Glutamatergic neuron (in vitro differentiated cells): Measurements from ENCODE around the gene PRDM16. TPM values are rescaled to one million over a fixed set of nuclear protein-coding genes. Genes with fewer than 3 reads are reported as not detected.

Experiments
- DNase-seq: peaks from one replicate; pipeline ENCODE4 v3.0.0; 2022
- H3K27ac Mint-ChIP-seq: one replicate; pipeline ENCODE4 v1.8.0; 2020; ENCODE audit warnings: mild to moderate bottlenecking, mixed read lengths, inconsistent platforms; ENCODE audit not compliant: unreplicated experiment
- H3K27me3 Mint-ChIP-seq: one replicate; pipeline ENCODE4 v1.8.0; 2020; ENCODE audit warnings: mild to moderate bottlenecking, moderate library complexity, mixed read lengths, inconsistent platforms; ENCODE audit not compliant: unreplicated experiment
- H3K36me3 Mint-ChIP-seq: one replicate; pipeline ENCODE4 v1.8.0; 2020; ENCODE audit warnings: mild to moderate bottlenecking, mixed read lengths, inconsistent platforms; ENCODE audit not compliant: unreplicated experiment
- H3K4me1 Mint-ChIP-seq: one replicate; pipeline ENCODE4 v1.8.0; 2020; ENCODE audit warnings: mild to moderate bottlenecking, low read depth, mixed read lengths, inconsistent platforms; ENCODE audit not compliant: unreplicated experiment
- H3K4me3 Mint-ChIP-seq: one replicate; pipeline ENCODE4 v1.8.0; 2020; ENCODE audit warnings: mild to moderate bottlenecking, mixed read lengths, inconsistent platforms; ENCODE audit not compliant: unreplicated experiment
- H3K9me3 Mint-ChIP-seq: one replicate; pipeline ENCODE4 v1.8.0; 2020; ENCODE audit warnings: mild to moderate bottlenecking, moderate library complexity, mixed read lengths, inconsistent platforms; ENCODE audit not compliant: unreplicated experiment
- total RNA-seq: library from RNA; stranded (reverse); fragmentation: NEBNext Ultra II Directional; extraction: Animal tissue kit (Norgen Biotek cat#: 25700); gene quantifications from one replicate; pipeline ENCODE4 v1.2.1, GENCODE V29; 2021; ENCODE audit not compliant: unreplicated experiment
- TF ChIP-seq, protein P1 (sequence below): fragments of 200-600 bp; sonication (generic); IDR thresholded peaks from one replicate; pipeline ENCODE4 v1.5.0; 2021; ENCODE audit not compliant: partially characterized antibody, unreplicated experiment

PRDM16 gene
- total RNA-seq, 1 donor from 2014 or later, result 0.07 TPM

DNA sequence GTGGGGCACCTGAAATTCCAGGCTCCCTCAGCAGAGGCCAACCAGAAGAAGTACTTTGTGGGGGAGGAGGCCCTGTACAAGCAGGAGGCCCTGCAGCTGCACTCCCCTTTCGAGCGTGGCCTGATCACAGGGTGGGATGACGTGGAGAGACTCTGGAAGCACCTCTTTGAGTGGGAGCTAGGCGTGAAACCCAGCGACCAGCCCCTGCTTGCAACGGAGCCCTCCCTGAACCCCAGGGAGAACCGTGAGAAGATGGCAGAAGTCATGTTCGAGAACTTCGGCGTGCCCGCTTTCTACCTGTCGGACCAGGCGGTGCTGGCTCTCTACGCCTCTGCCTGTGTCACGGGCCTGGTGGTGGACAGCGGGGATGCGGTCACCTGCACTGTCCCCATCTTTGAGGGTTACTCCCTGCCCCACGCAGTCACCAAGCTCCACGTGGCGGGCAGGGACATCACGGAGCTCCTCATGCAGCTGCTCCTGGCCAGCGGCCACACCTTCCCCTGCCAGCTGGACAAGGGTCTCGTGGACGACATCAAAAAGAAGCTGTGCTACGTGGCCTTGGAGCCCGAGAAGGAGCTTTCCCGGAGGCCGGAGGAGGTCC is 47.1 kb upstream of the PRDM16 start:
- H3K4me3 Mint-ChIP-seq, result no peak overlapping the region
- TF ChIP-seq, protein P1, sequence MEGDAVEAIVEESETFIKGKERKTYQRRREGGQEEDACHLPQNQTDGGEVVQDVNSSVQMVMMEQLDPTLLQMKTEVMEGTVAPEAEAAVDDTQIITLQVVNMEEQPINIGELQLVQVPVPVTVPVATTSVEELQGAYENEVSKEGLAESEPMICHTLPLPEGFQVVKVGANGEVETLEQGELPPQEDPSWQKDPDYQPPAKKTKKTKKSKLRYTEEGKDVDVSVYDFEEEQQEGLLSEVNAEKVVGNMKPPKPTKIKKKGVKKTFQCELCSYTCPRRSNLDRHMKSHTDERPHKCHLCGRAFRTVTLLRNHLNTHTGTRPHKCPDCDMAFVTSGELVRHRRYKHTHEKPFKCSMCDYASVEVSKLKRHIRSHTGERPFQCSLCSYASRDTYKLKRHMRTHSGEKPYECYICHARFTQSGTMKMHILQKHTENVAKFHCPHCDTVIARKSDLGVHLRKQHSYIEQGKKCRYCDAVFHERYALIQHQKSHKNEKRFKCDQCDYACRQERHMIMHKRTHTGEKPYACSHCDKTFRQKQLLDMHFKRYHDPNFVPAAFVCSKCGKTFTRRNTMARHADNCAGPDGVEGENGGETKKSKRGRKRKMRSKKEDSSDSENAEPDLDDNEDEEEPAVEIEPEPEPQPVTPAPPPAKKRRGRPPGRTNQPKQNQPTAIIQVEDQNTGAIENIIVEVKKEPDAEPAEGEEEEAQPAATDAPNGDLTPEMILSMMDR, result no peak
- no peak overlapping the region for H3K27ac Mint-ChIP-seq
- no peak for DNase-seq
- H3K9me3 Mint-ChIP-seq, result peaks cover 2% of the 10 kb centered on the region
- no peaks in the 10 kb centered on the region for H3K4me1 Mint-ChIP-seq
- no peaks in the 10 kb centered on the region for H3K36me3 Mint-ChIP-seq
- H3K27me3 Mint-ChIP-seq, result no peaks in the 10 kb centered on the region

DNA sequence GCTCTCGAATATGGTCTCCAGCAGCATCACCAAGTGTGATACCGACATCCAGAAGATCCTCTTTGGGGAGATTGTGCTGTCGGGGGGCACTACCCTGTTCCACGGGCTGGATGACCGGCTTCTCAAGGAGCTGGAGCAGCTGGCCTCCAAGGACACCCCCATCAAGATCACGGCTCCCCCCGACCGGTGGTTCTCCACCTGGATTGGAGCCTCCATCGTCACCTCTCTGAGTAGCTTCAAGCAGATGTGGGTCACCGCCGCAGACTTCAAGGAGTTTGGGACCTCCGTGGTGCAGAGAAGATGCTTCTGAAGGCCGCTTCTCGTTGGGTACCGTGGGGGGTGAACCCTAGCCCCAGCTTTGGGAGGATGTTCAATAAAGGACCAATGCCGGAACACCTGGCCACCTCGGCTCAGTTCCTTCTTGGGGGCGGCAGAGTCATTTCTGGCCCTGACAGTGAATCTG is 46.5 kb upstream of the PRDM16 start:
- DNase-seq, result no peak
- no peaks in the 10 kb centered on the region for H3K36me3 Mint-ChIP-seq
- no peaks in the 10 kb centered on the region for H3K4me1 Mint-ChIP-seq
- no peak overlapping the region for H3K4me3 Mint-ChIP-seq
- no peaks in the 10 kb centered on the region for H3K27me3 Mint-ChIP-seq
- TF ChIP-seq, protein P1, result no peak
- peaks cover 2% of the 10 kb centered on the region for H3K9me3 Mint-ChIP-seq
- H3K27ac Mint-ChIP-seq, result no peak overlapping the region

DNA sequence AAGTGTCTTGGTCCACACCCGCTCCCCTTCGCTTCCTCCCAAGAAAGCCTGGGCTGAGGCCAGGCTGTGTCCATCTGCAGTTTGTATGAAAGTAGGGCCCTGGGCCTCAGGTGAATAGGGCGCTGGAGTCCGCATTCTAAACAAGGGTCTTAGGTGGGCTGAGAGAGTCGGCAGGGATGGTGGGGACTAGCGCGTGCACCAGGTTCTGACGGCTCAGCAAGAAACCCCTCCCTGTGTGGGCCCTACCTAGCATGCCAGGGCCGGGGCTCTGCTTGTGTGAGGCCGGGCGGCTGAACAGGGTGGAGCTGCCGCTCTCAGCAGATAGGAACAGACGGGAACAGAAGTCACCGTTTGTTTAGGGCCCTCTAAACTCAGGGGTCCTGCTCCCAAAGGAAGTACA is 46.0 kb upstream of the PRDM16 start:
- Mint-ChIP-seq H3K36me3 (no peaks in the 10 kb centered on the region), H3K27ac (no peak overlapping the region), H3K27me3 (no peaks in the 10 kb centered on the region), H3K4me3 (no peak overlapping the region), H3K4me1 (no peaks in the 10 kb centered on the region), H3K9me3 (peaks cover 2% of the 10 kb centered on the region)
- DNase-seq, result no peak
- TF ChIP-seq, protein P1, result no peak

DNA sequence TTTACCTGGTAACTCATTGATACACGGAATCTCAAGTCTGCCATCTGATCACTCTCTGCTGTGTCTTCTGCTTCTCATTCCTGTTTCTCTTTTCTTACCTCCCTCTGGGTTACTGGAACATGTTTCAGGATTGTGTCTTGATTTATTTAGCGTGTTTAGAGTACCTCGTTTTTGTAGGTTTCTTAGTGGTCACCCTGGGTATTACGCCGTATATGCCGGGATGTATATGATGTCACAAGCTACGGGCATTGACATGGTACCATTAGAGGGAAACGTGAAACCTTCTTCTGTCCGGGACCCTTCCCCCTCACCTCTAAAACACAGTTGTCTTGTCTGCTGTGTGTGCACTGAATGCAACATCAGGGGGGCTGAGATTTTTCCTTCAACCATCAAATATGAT is 45.0 kb upstream of the PRDM16 start:
- Mint-ChIP-seq H3K27me3 (no peaks in the 10 kb centered on the region), H3K4me1 (no peaks in the 10 kb centered on the region), H3K4me3 (no peak overlapping the region), H3K27ac (no peak overlapping the region), H3K36me3 (no peaks in the 10 kb centered on the region), H3K9me3 (peaks cover 2% of the 10 kb centered on the region)
- TF ChIP-seq, protein P1, result peak; percentile 44
- DNase-seq, result no peak

DNA sequence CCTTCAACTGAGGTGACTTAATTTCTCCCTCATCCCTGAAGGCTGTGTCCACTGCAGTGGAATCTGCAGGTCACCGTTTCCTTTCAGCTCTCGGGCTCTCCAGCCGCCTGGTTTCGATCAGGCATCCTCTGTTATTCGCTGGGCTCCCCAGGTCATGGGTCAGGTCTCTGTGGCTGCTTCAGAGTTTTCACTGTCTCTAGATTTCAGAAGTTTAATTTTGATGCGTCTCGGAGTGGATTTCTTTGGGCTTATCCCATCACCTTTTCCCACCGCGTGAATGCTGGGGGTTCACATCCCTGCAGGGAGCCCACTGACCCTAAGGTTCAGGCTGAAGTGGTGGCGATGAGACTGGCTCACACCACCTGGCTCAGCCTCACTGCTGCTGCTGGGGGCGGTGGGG is 44.4 kb upstream of the PRDM16 start:
- Mint-ChIP-seq H3K9me3 (peaks cover 2% of the 10 kb centered on the region), H3K27me3 (no peaks in the 10 kb centered on the region), H3K27ac (no peak overlapping the region), H3K4me1 (no peaks in the 10 kb centered on the region), H3K4me3 (no peak overlapping the region), H3K36me3 (no peaks in the 10 kb centered on the region)
- no peak for DNase-seq
- TF ChIP-seq, protein P1, result no peak
